SK-N-SH (cell line): ENCODE data around the gene UBE2Z. TPM values are rescaled to one million over a fixed set of nuclear protein-coding genes. Genes with fewer than 3 reads are reported as not detected.

Experiments
- CTCF ChIA-PET: fragments of 300-600, 350-600 bp; formaldehyde crosslinking; extraction: SDS; loops from one replicate; lab custom pipeline; 2021; lab: Yijun Ruan, JAX
- POLR2A ChIA-PET: fragments of 350-600 bp; sonication (Branson Sonifier 250); formaldehyde crosslinking; extraction: SDS; loops from one replicate; lab custom pipeline; 2020; ENCODE audit warnings: antibody characterized with exemption, inconsistent platforms; lab: Yijun Ruan, JAX
- DNase-seq: peaks from one replicate; pipeline ENCODE4 v3.0.0; 2012
- H2AFZ ChIP-seq: fragments of 200-600 bp; sonication (generic); 2 replicates; pipeline ENCODE4 v1.8.1; 2016; ENCODE audit warnings: antibody characterized with exemption, mild to moderate bottlenecking, low read depth
- H3F3A ChIP-seq: fragments of 200-600 bp; sonication (generic); replicated peaks from 2 replicates; pipeline ENCODE3; 2016; ENCODE audit warnings: antibody characterized with exemption, mild to moderate bottlenecking; ENCODE audit not compliant: insufficient read depth
- H3K27ac ChIP-seq, 2 experiments: fragments of 200-500 bp in 1 of 2; fragments of 200-600 bp in 1 of 2; sonication (Bioruptor generic) in 1 of 2; sonication (generic), shearing (Covaris generic) in 1 of 2; 2 replicates each; pipeline versions ENCODE4 v1.5.1 to v1.6.1; 2014 to 2016; ENCODE audit warnings: low read depth in 2 of 2, inconsistent platforms in 1 of 2, low read length in 1 of 2, mild to moderate bottlenecking in 1 of 2, mixed read lengths in 1 of 2
- H3K27me3 ChIP-seq: fragments of 200-600 bp; sonication (generic), shearing (Covaris generic); 2 replicates; pipeline ENCODE4 v1.6.1; 2016; ENCODE audit warnings: mixed run types; ENCODE audit not compliant: insufficient read depth
- H3K36me3 ChIP-seq, 2 experiments: fragments of 200-500 bp in 1 of 2; fragments of 200-600 bp in 1 of 2; sonication (Bioruptor generic) in 1 of 2; sonication (generic) in 1 of 2; replicated peaks in 1 of 2; 2 replicates each; pipeline versions ENCODE3 to v1.5.1; 2014 to 2016; ENCODE audit warnings: low read length in 1 of 2, mild to moderate bottlenecking in 1 of 2; ENCODE audit not compliant: insufficient read depth in 2 of 2, control insufficient read depth in 1 of 2
- H3K4me1 ChIP-seq, 2 experiments: fragments of 200-500 bp in 1 of 2; fragments of 200-600 bp in 1 of 2; sonication (Bioruptor generic) in 1 of 2; sonication (generic), shearing (Covaris generic) in 1 of 2; 2 replicates each; pipeline versions ENCODE4 v1.5.1 to v1.6.1; 2014 to 2016; ENCODE audit warnings: low read depth in 1 of 2, low read length in 1 of 2, mixed run types in 1 of 2; ENCODE audit not compliant: insufficient read depth in 2 of 2, control insufficient read depth in 1 of 2
- H3K4me2 ChIP-seq: fragments of 200-600 bp; sonication (generic), shearing (Covaris generic); 2 replicates; pipeline ENCODE4 v1.6.1; 2017; ENCODE audit warnings: mixed run types
- H3K4me3 ChIP-seq, 2 experiments: fragments of 200-500 bp in 1 of 2; fragments of 200-600 bp in 1 of 2; sonication (Bioruptor generic) in 1 of 2; sonication (generic), shearing (Covaris generic) in 1 of 2; 2 replicates each; pipeline versions ENCODE4 v1.5.1 to v1.8.1; 2014 to 2016; ENCODE audit warnings: low read depth in 2 of 2, inconsistent platforms in 1 of 2, low read length in 1 of 2, mild to moderate bottlenecking in 1 of 2, mixed read lengths in 1 of 2, moderate library complexity in 1 of 2
- H3K79me2 ChIP-seq: fragments of 200-600 bp; sonication (generic); 2 replicates; pipeline ENCODE4 v1.8.1; 2017; ENCODE audit warnings: mild to moderate bottlenecking; ENCODE audit not compliant: insufficient read depth
- H3K9ac ChIP-seq: fragments of 200-600 bp; sonication (generic); 2 replicates; pipeline ENCODE4 v1.6.1; 2017; ENCODE audit warnings: mixed run types
- H3K9me2 ChIP-seq: fragments of 200-600 bp; sonication (generic); 2 replicates; pipeline ENCODE4 v1.6.1; 2017; ENCODE audit warnings: mixed run types
- H3K9me3 ChIP-seq: fragments of 200-600 bp; sonication (generic); 2 replicates; pipeline ENCODE4 v1.6.1; 2017; ENCODE audit warnings: mixed run types, mild to moderate bottlenecking, moderate library complexity
- H4K20me1 ChIP-seq: fragments of 200-600 bp; sonication (generic); 2 replicates; pipeline ENCODE4 v1.6.1; 2017; ENCODE audit warnings: mild to moderate bottlenecking, mixed run types; ENCODE audit not compliant: insufficient read depth
- EZH2phosphoT487 ChIP-seq: fragments of 200-600 bp; sonication (generic); IDR thresholded peaks from 2 replicates; pipeline ENCODE4 v1.6.1; 2017; ENCODE audit warnings: low read depth, mixed run types, mild to moderate bottlenecking, antibody characterized with exemption, moderate library complexity, borderline replicate concordance
- FOXM1 ChIP-seq: IDR thresholded peaks from 2 replicates; pipeline ENCODE4 v1.4.0; 2012; ENCODE audit warnings: low read depth, mild to moderate bottlenecking
- MEF2A ChIP-seq: IDR thresholded peaks from 2 replicates; pipeline ENCODE4 v1.4.0; 2012; ENCODE audit warnings: low read depth, borderline replicate concordance
- NFIC ChIP-seq: IDR thresholded peaks from 2 replicates; pipeline ENCODE4 v1.4.0; 2012; ENCODE audit warnings: borderline replicate concordance
- POLR2AphosphoS5 ChIP-seq: IDR thresholded peaks from 2 replicates; pipeline ENCODE4 v1.6.1; 2012; ENCODE audit warnings: low read depth, low read length
- YY1 ChIP-seq: IDR thresholded peaks from 2 replicates; pipeline ENCODE4 v1.4.0; 2012; ENCODE audit warnings: low read depth, mild to moderate bottlenecking
- WGBS: methylation state at CpG from one replicate; pipeline ENCODE4 v1.1.6; 2017; ENCODE audit warnings: low lambda C conversion rate; 5-methylcytosine and 5-hydroxymethylcytosine counted together
- polyA plus RNA-seq, 3 experiments: library from polyadenylated mRNA; depleted of rRNA; stranded (reverse); fragments of >200 nt; gene quantifications; 2 replicates each; pipeline ENCODE4 v1.2.3, GENCODE V29; 2012
- small RNA-seq, 7 experiments: library from RNA; depleted of rRNA; stranded (forward); fragments of <200 nt; gene quantifications; one replicate each; pipeline ENCODE3, GENCODE V24; 2012

UBE2Z gene
- polyA plus RNA-seq, 1 of the 3 experiments (the other 2 are of a cell fraction), result 168 TPM

- Histone ChIP-seq H3K36me3 (no peaks in the 10 kb centered on the region), H3K9me3 (no peaks in the 10 kb centered on the region), H3K4me2 (peak overlapping the region; percentile 70), H3K4me1 (peaks cover 0 to 22% of the 10 kb centered on the region in 2 experiments; a peak in 3 of 4 replicates), H4K20me1 (no peaks in the 10 kb centered on the region), H3K79me2 (no peaks in the 10 kb centered on the region), H2AFZ (peak overlapping the region; percentile 50), H3F3A (peaks cover 20% of the 10 kb centered on the region)
- 13% methylated on average over 7 of the region's 7 CpGs for WGBS
- ChIA-PET CTCF (interaction anchor here (0.9 to 1.6 kb wide), 2 partner anchors 60 to 63 kb away, joined by 3 to 5 read pairs; no protein-coding TSS in a partner anchor), POLR2A (no interaction called here)
- TF ChIP-seq EZH2phosphoT487 (no peak), NFIC (peak; percentile 18; the same call in 1 of the 2 replicates)
- TF ChIP-seq, all 33 proteins: peak for 1
- Histone ChIP-seq H3K27me3 (peaks cover 14% of the 10 kb centered on the region; the same call in 1 of the 2 replicates), H3K4me3 (peak overlapping the region in 1 of 2 experiments; percentile 17; a peak in 2 of 4 replicates), H3K27ac (peak overlapping the region; percentile 14 to 98; a peak in 3 of 4 replicates), H3K9ac (peak overlapping the region; percentile 54; the same call in 1 of the 2 replicates), H3K9me2 (no peaks in the 10 kb centered on the region)
- no peak for DNase-seq
These were observed 64.5 kb downstream of the UBE2Z start for GRCh38 chr17:48972749-48973097.

- H3K9me2 ChIP-seq, result no peaks in the 10 kb centered on the region
- peak overlapping the region in 1 of 2 experiments; percentile 98; a peak in 2 of 4 replicates for H3K27ac ChIP-seq
- H2AFZ ChIP-seq, result no peak overlapping the region
- H4K20me1 ChIP-seq, result no peaks in the 10 kb centered on the region
- WGBS, result 52% methylated on average over 3 of the region's 3 CpGs
- no peak overlapping the region for H3K9ac ChIP-seq
- H3K4me2 ChIP-seq, result no peak overlapping the region
- no peaks in the 10 kb centered on the region for H3K79me2 ChIP-seq
- peaks cover 18% of the 10 kb centered on the region for H3F3A ChIP-seq
- H3K9me3 ChIP-seq, result no peaks in the 10 kb centered on the region
- no peak for DNase-seq
- peaks cover 0 to 22% of the 10 kb centered on the region in 2 experiments; a peak in 3 of 4 replicates for H3K4me1 ChIP-seq
- H3K36me3 ChIP-seq, result no peaks in the 10 kb centered on the region
- CTCF ChIA-PET, result interaction anchor here (1.0 to 1.6 kb wide), 6 partner anchors 12 to 170 kb away, joined by 3 to 5 read pairs (median 4); no protein-coding TSS in a partner anchor
- no peak for TF ChIP-seq YY1
- TF ChIP-seq NFIC, result no peak
- TF ChIP-seq POLR2AphosphoS5, result no peak
- no peak for TF ChIP-seq MEF2A
- no peak for TF ChIP-seq EZH2phosphoT487
- no peak for TF ChIP-seq FOXM1
- POLR2A ChIA-PET, result no interaction called here
- no peak overlapping the region for H3K4me3 ChIP-seq
- H3K27me3 ChIP-seq, result peaks cover 24% of the 10 kb centered on the region; the same call in 1 of the 2 replicates
These were observed 65.6 kb downstream of the UBE2Z start for GRCh38 chr17:48973806-48974205.

Small RNA genes within 50 kb of the gene (small RNA-seq; reads per million reads assigned to genes)
- gene AC068531.1, result 0 to 0.21 (median 0) reads per million in 7 experiments
- gene RF00263, result 0 reads per million in 7 experiments
- gene RF01210, result 0 reads per million in 7 experiments
- 0 to 1.6 (median 0.11) reads per million in 7 experiments for gene RNU1-42P

Other genes starting within 250 kb of the UBE2Z start
- not detected in 2 replicates for gene PRAC1, start 185.9 kb upstream of the UBE2Z start, polyA plus RNA-seq (2012; rRNA removed)
- gene PRAC2, start 185.2 kb upstream of the UBE2Z start, polyA plus RNA-seq (2012; rRNA removed), result not detected in 2 replicates
- gene HOXB13, start 179.7 kb upstream of the UBE2Z start, polyA plus RNA-seq (2012; rRNA removed), result not detected in 2 replicates
- gene TTLL6, start 91.2 kb upstream of the UBE2Z start, polyA plus RNA-seq (2012; rRNA removed), result 3.1 and 5.1 TPM in 2 replicates
- 49.9 and 67.7 TPM in 2 replicates for gene CALCOCO2, start 77.4 kb upstream of the UBE2Z start, polyA plus RNA-seq (2012; rRNA removed)
- gene ATP5MC1, start 15.6 kb upstream of the UBE2Z start, polyA plus RNA-seq (2012; rRNA removed), result 382 and 684 TPM in 2 replicates
- gene SNF8, start 36.4 kb downstream of the UBE2Z start, polyA plus RNA-seq (2012; rRNA removed), result 329 and 358 TPM in 2 replicates
- gene GIP, start 60.2 kb downstream of the UBE2Z start, polyA plus RNA-seq (2012; rRNA removed), result 0.29 and 0.64 TPM in 2 replicates
- 0.02 and 0.05 TPM in 2 replicates for gene IGF2BP1, start 89.0 kb downstream of the UBE2Z start, polyA plus RNA-seq (2012; rRNA removed)
- not detected in 2 replicates for gene B4GALNT2, start 224.4 kb downstream of the UBE2Z start, polyA plus RNA-seq (2012; rRNA removed)